HG02840 (cell line): Measurements from ENCODE around the gene MARCHF7.
"Not testable (repeated sequence)": the region's sequence is repeated elsewhere in the genome, so short reads cannot be mapped to it uniquely, and the experiment has no call there.

Experiments used
- ATAC-seq: cut with Tn5 transposase; IDR thresholded peaks from one replicate; pipeline ENCODE4 v1.9.1; 2021; ENCODE audit warnings: mild to moderate bottlenecking, moderate library complexity, moderate number of reproducible peaks; ENCODE audit not compliant: unreplicated experiment, low FRiP score

MARCHF7 gene

DNA sequence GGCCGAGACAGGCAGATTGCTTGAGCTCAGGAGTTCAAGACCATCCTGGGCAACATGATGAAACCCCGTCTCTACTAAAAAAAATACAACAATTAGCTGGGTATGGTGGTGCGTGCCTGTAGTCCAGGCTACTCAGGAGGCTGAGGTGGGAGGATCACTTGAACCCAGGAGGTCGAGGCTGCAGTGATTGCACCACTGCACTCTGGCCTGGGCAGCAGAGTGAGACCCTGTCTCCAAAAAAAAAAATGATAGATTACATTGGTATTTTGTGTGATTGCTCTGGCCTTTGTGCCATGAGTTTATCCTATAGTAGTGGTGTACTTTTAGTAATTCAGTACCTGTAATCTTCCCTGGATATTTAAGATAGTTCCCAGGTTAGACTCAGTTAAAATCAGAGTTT is 4.1 kb downstream of the MARCHF7 start:
- ATAC-seq = not testable (repeated sequence)

DNA sequence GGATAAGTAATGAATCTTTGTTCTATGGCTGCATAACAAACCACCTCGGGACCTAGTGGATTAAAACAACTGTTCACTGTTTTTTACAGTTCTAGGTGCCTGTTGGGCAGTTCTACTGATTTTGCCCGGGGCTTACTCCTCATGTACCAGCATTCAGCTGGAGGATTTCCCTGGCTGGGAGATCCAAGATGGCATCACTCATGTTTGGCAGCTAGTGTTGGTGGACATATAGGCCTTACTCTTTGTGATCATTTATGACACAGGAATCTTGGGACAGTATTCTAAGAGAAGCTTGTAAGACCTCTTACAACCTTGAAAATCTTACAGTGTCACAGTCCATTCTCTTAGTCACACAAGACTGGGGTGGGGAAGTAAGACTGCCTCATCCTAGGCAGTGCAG is 4.6 kb downstream of the MARCHF7 start:
- no peak for ATAC-seq

GRCh38 chr2:159720676-159721075 is 8.4 kb downstream of the MARCHF7 start:
- no peak for ATAC-seq

DNA sequence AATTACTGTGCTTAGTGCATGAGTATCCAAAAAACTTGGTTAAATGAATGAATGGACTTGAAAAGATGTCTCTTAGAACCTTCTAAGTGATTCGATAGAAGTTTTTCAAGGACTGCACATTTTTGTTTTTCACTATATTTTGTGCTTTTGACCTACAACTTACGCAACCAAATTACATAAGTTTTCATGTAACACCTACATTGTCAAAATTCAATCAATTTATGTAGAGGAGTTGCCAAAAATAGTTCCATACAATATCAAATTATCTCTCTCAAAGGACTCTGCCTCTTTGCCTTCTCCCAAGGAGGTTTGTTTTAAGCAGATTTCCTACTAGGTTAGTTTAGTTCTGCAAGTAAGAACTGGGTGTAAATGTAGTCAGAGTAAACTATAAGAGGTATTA is 10.3 kb downstream of the MARCHF7 start:
- ATAC-seq = no peak

GRCh38 chr2:159724795-159725572 is 12.7 kb downstream of the MARCHF7 start:
- ATAC-seq = not testable (repeated sequence)

GRCh38 chr2:159725713-159726112 is 13.4 kb downstream of the MARCHF7 start:
- no peak for ATAC-seq

GRCh38 chr2:159728629-159729028 is 16.3 kb downstream of the MARCHF7 start:
- no peak for ATAC-seq

DNA sequence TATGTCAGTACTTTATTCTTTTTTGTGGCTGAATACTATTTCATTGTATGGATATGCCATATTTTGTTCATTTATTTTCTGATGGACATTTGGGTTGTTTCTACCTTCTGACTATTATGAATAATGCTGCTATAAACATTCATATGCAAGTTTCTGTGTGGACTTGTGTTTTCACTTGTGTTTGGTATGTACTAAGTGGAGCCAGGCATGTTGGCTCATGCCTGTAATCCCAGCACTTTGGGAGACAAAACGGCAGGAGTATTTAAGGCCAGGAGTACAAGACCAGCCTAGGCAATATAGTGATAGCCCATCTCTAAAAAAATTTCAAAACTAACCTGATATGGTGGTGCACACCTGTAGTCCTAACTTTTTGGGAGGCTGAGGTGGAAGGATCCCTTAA is 23.3 kb downstream of the MARCHF7 start:
- no peak for ATAC-seq

GRCh38 chr2:159736048-159736447 is 23.7 kb downstream of the MARCHF7 start:
- no peak for ATAC-seq

DNA sequence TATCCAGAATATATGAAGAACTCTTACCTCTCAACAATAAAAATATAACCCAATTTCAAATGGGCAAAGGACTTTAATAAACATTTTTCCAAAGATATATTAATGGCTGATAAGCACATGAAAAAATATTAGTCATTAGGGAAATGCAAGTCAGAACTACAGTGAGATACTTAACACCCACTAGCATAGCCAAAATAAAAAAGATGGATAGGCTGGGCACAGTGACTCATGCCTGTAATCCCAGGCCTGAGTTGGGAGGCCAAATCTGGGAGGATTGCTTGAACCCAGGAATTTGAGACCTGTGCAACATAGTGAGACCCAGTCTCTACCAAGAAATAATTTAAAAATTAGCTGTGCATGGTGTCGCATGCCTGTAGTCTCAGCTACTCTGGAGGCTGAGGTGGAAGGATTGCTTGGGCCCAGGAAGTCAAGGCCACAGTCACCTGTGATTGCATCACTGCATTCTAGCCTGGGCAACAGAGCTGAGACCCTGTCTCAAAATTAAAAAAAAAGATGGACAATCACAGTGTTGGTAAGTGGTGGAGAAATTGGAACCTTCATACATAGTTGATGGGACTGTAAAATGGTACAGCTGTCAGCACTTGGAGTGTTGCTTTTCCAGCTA is 25.1 kb downstream of the MARCHF7 start:
- no peak for ATAC-seq

GRCh38 chr2:159737917-159738296 is 25.6 kb downstream of the MARCHF7 start:
- ATAC-seq = no peak

GRCh38 chr2:159738509-159739390 is 26.4 kb downstream of the MARCHF7 start:
- no peak for ATAC-seq

- no peak for ATAC-seq
Measured at GRCh38 chr2:159742846-159743245, 30.5 kb downstream of the MARCHF7 start.

DNA sequence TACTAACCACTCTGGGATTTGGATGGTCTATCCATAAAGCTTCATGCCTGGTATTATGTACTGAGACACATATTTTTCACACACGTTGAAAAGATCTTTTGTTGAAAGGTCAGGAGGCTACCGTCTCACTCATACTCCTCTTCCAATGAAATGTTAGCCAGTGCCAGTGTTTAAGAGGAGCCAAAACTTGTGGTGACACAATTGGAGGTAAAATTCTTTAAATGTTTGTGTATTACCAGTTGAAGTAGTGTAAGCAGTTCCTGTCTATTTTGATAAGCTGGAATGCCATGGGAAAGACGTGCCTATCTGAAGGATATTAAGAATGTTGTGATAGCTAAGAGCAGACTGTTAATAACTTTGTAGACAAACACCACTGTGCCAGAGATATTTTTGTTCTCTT is 32.1 kb downstream of the MARCHF7 start:
- no peak for ATAC-seq

- ATAC-seq = not testable (repeated sequence)
Measured at GRCh38 chr2:159745237-159745636, 32.9 kb downstream of the MARCHF7 start.

DNA sequence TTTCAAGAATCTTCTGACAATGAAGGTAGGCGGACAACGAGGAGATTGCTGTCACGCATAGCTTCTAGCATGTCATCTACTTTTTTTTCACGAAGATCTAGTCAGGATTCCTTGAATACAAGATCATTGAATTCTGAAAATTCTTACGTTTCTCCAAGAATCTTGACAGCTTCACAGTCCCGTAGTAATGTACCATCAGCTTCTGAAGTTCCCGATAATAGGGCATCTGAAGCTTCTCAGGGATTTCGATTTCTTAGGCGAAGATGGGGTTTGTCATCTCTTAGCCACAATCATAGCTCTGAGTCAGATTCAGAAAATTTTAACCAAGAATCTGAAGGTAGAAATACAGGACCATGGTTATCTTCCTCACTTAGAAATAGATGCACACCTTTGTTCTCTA is 35.8 kb downstream of the MARCHF7 start:
- ATAC-seq = no peak

DNA sequence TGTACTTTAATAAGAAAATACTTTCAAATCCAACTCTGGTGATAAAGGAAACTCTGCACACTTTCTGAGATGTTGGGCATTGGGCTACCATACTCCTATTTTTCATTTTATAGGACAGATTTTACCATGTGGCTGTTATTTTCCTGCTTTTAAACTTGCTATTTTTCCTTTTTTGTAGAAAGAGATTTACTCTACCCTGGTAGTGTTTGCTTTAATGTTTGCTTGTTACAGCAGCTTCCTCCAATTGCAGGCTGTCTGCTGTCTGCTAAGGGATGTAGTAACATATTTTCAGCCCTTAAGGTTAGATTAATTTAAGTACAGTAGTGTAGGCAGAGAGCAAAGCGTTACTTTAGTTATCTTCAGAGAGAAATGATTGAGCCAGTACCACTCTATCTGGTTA is 38.6 kb downstream of the MARCHF7 start:
- ATAC-seq = no peak

GRCh38 chr2:159753797-159754196 is 41.5 kb downstream of the MARCHF7 start:
- no peak for ATAC-seq

DNA sequence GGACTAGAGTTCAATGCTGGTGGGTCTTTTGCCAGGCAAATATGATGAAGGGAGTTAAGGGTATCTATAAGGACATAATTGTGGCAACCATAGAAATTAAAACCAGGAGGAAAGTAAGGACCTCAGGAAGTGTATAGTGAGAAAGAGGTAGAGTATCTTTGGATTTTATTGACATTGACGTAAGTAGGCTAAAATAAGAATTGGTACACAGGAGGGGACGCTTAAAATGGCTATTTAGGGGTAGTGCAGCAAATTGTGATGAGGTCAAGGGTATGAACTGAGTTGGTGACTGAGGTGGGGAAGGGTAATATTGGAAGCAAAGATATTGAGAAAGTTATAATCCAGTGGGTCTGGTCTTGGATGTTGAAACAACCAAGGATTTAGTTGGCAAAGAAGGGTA is 42.7 kb downstream of the MARCHF7 start:
- no peak for ATAC-seq

DNA sequence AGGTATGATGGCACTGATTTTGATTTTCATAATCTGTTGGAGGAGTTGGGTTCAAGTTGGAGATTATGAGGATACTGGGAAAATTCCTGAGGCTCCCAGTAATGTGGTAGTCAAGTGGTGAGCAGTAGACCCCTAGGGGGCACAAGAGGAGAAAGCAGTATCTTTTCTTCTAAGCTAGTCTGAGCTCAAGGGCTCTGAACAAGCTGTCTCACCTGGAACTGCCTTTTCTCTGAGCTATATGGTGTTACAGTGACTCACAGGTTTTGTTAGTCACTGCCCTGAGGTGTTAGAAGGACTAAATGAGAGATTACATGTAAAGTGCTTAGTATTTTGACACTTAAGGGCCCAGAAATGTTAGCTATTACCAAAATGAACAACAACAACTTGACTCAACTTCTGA is 43.5 kb downstream of the MARCHF7 start:
- ATAC-seq = no peak

DNA sequence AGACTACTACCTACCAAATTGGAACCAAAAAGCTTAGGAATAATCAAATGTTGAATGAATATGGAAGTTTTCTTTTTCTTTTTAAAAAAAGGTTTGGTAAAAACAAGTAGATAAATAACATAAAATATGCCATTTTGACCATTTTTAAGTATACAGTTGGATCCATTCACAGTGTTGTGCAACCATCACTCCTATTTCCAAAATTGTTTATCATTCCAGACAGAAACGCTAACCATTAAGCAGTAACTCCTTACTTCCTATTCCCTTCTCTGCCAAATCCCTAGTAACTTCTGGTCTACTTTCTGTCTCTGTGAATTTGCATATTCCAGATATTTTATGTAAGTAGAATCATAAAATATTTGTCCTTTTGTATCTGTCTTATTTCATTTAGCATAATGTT is 45.9 kb downstream of the MARCHF7 start:
- no peak for ATAC-seq
